RWPE1 (cell line): Measurements from ENCODE around the gene PRDX1.
A peak's percentile ranks its signal among the peaks of the same experiment; 100 is the strongest.

Experiments
- CTCF ChIA-PET: fragments of 350-600 bp; sonication (Branson Sonifier 250); formaldehyde crosslinking; extraction: SDS; loops from one replicate; lab custom pipeline; 2021; lab: Yijun Ruan, JAX
- POLR2A ChIA-PET: fragments of 400-600 bp; formaldehyde crosslinking; extraction: SDS; loops from one replicate; lab custom pipeline; 2020; ENCODE audit warnings: antibody characterized with exemption; ENCODE audit not compliant: low non-redundant PET; lab: Yijun Ruan, JAX
- DNase-seq: peaks from one replicate; pipeline ENCODE4 v3.0.0; 2012; ENCODE audit warnings: low spot score
- H3K27ac ChIP-seq: fragments of 450-650 bp; 2 replicates; pipeline ENCODE4 v1.5.1; 2017
- CTCF ChIP-seq: fragments of 450-650 bp; conservative IDR thresholded peaks from 2 replicates; pipeline ENCODE4 v1.5.1; 2017; ENCODE audit warnings: low read depth, mild to moderate bottlenecking

Gene PRDX1

DNA sequence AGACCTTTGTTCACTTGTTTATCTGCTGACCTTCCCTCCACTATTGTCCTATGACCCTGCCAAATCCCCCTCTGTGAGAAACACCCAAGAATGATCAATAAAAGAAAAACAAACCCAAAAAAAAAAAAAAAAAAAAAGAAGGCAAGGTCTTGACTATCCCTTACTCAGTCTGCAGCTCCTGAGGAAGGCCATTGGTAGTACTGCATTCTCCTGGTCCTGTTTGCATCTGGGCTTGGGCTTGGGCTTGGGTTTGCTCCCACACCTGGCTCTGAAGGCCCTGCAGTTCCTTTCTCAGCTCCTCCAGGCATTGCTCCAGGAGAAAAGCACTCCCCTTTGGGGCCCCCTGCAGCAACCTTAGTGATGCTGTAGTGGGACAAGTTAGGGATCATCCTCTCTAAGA, 23.4 kb downstream of the PRDX1 start:
- POLR2A ChIA-PET, result no interaction called here

DNA sequence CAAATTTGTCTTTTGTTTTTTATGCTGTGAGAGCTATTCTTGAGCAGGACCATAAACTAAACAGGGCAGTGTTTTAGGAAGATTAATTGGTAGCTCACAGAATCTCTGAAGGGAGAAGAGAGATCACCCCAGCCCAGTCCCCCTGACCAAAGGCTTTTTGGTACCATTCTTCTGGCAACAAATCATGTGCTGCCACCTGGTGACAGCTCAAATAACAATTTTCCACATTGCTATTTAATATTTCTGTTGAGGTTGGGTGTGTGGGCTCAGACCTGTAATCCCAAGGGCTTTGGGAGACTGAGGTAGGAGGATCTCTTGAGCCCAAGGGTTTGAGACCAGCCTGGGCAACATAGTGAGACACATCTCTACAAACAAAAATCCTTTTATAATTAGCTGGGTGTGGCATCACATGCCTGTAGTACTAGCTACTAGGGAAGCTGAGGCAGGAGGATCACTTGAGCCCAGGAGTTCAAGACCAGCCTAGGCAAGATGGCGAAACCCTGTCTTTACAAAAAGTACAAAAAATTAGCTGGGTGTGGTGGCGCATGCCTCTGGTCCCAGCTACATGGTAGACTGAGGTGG, 28.5 kb downstream of the PRDX1 start:
- POLR2A ChIA-PET, result interaction anchor here (1.5 kb wide), 1 partner anchor 153 kb away, joined by 3 read pairs; the partner anchor contains the start of genes MUTYH and TOE1
- CTCF ChIA-PET, result interaction anchor here (0.6 to 6.9 kb wide), 18 partner anchors 8 to 635 kb away, joined by 3 to 60 read pairs (median 6); partner anchors contain the start of genes HECTD3, MUTYH, TOE1 and UROD
- TF ChIP-seq CTCF, result peak; percentile 78
- peak; percentile 49 for DNase-seq
- H3K27ac ChIP-seq, result no peak overlapping the region

More for the DNA sequence above, 23.4 kb downstream of the PRDX1 start:
- H3K27ac ChIP-seq, result no peak overlapping the region
- CTCF ChIA-PET, result no interaction called here
- TF ChIP-seq CTCF, result no peak
- no peak for DNase-seq

- DNase-seq, result no peak
- CTCF ChIA-PET, result interaction anchor here (0.6 to 6.9 kb wide), 13 partner anchors 126 to 634 kb away, joined by 3 to 60 read pairs (median 7); partner anchors contain the start of genes HECTD3, MUTYH, TOE1 and UROD
- POLR2A ChIA-PET, result interaction anchor here (1.5 kb wide), 1 partner anchor 152 kb away, joined by 3 read pairs; the partner anchor contains the start of genes MUTYH and TOE1
- H3K27ac ChIP-seq, result peak overlapping the region; percentile 66
- no peak for TF ChIP-seq CTCF
These were observed 29.0 kb downstream of the PRDX1 start for GRCh38 chr1:45492691-45493090.

GRCh38 chr1:45491487-45492260, 30.0 kb downstream of the PRDX1 start:
- H3K27ac ChIP-seq, result peak overlapping the region; percentile 66
- CTCF ChIA-PET, result interaction anchor here (0.5 to 6.9 kb wide), 7 partner anchors 93 to 477 kb away, joined by 3 to 60 read pairs (median 4); partner anchors contain the start of genes HPDL, MUTYH and TOE1
- POLR2A ChIA-PET, result interaction anchor here (0.8 to 1.2 kb wide), 2 partner anchors 30 to 481 kb away, joined by 3 read pairs; partner anchors contain the start of gene PRDX1
- no peak for TF ChIP-seq CTCF
- DNase-seq, result no peak

- POLR2A ChIA-PET, result interaction anchor here (0.6 to 1.2 kb wide), 3 partner anchors 30 to 188 kb away, joined by 3 to 4 read pairs (median 3); partner anchors contain the start of gene PRDX1
- CTCF ChIA-PET, result interaction anchor here (0.6 to 6.9 kb wide), 5 partner anchors 130 to 684 kb away, joined by 3 to 60 read pairs (median 3); partner anchors contain the start of genes DYNLT4 and HPDL
- TF ChIP-seq CTCF, result no peak
- peak; percentile 99 for DNase-seq
- H3K27ac ChIP-seq, result peak within 1 kb of the TSS; percentile 82
These were observed 30.8 kb downstream of the PRDX1 start, which contains the start of gene TESK2 for GRCh38 chr1:45490626-45491486. TESK2 (minus strand) TSS chr1:45491163; CDS start chr1:45457785, 33,378 bp downstream.
